B cell (primary cell): ENCODE measurements around the gene PRRC2B.

ENCODE experiments used
- EZH2 ChIP-seq: IDR thresholded peaks from 2 replicates; pipeline ENCODE4 v1.6.1; 2012; ENCODE audit warnings: borderline replicate concordance, low read depth, mild to moderate bottlenecking, moderate library complexity, low read length; ENCODE audit not compliant: insufficient read depth, poor library complexity, severe bottlenecking
- TF ChIP-seq, protein P1 (sequence below): fragments of 200-600 bp; IDR thresholded peaks from one replicate; pipeline ENCODE4 v1.8.0; 2022; ENCODE audit warnings: antibody characterized with exemption, mild to moderate bottlenecking

DNA sequence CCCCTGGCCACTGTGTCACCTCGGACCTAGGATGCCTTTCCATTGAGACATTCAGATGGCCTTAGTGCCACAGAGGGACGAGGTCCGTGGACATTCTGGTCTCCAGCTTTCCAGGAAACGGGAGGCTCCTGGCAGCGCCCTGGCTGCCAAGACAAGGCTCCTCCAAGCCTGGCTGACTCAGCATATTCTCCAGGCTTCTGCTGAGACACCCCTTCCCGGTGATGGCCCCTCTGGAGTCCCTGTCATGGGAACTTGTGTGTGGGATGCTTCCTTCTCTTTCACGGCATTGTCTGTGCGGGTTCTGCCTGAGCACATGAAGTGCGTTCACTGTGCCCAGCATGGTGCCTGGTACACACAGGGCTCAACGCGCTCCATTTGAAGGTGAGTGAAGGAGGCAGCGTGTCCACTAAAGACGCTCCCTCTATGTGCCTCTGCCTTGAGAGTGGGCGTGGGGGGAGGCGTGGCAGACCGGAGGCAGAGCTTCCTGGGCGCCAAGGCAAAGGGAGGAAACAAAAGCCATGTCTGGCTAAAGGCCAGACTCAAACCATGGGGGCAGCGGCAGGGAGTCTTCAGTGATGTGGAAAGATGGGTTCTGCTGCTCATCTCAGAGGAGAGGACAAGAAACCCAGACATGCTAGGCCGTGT lies 46.4 kb upstream of the PRRC2B start:
- TF ChIP-seq, protein P1, sequence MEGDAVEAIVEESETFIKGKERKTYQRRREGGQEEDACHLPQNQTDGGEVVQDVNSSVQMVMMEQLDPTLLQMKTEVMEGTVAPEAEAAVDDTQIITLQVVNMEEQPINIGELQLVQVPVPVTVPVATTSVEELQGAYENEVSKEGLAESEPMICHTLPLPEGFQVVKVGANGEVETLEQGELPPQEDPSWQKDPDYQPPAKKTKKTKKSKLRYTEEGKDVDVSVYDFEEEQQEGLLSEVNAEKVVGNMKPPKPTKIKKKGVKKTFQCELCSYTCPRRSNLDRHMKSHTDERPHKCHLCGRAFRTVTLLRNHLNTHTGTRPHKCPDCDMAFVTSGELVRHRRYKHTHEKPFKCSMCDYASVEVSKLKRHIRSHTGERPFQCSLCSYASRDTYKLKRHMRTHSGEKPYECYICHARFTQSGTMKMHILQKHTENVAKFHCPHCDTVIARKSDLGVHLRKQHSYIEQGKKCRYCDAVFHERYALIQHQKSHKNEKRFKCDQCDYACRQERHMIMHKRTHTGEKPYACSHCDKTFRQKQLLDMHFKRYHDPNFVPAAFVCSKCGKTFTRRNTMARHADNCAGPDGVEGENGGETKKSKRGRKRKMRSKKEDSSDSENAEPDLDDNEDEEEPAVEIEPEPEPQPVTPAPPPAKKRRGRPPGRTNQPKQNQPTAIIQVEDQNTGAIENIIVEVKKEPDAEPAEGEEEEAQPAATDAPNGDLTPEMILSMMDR = no peak
- TF ChIP-seq EZH2 = no peak
